ENCODE measurements around the gene PCP2.

The PCP2 gene

DNA sequence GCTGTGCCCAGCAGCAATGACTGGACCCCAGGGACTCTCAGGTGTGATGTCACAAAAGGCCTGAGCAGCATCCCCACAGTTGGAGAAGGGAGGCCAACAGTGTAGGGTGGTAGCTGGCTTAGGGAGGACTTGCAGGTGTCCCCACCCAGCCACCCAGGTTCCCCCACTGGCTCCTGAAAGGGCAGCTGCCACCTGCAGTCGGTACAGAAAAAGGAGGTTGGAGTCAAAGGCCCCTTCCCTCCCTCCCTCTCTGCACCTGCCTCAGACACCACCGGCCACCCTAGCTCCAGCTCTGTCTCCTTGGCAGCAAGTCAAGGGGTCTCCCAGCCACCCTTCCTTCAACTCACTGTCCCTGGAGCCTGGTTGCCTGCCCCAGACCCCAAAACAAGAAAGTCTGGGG lies at the start of gene PCP2:
Gene PCP2, minus strand, starts transcription at position 22 of the 400 bp plus-strand sequence. CDS start 262 bp downstream, outside the sequence.
- DNase-seq (ENCODE audit: low read depth): no peak

DNA sequence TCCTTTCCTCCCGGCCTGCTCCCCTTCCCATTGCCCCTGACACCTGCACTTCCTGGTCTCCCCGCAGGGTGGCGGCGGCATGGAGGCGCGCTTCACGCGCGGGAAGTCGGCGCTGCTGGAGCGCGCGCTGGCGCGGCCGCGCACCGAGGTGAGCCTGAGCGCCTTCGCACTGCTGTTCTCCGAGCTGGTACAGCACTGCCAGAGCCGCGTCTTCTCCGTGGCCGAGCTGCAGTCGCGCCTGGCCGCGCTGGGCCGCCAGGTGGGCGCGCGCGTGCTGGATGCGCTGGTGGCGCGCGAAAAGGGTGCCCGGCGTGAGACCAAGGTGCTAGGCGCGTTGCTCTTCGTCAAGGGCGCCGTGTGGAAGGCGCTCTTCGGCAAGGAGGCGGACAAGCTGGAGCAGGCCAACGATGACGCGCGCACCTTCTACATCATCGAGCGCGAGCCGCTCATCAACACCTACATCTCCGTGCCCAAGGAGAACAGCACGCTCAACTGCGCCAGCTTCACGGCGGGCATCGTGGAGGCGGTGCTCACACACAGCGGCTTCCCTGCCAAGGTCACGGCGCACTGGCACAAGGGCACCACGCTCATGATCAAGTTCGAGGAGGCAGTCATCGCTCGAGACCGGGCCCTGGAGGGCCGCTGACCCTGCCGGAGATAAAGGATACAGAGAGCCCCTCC lies 48.8 kb upstream of the PCP2 start:
- DNase-seq (ENCODE audit: low read depth): no peak

DNA sequence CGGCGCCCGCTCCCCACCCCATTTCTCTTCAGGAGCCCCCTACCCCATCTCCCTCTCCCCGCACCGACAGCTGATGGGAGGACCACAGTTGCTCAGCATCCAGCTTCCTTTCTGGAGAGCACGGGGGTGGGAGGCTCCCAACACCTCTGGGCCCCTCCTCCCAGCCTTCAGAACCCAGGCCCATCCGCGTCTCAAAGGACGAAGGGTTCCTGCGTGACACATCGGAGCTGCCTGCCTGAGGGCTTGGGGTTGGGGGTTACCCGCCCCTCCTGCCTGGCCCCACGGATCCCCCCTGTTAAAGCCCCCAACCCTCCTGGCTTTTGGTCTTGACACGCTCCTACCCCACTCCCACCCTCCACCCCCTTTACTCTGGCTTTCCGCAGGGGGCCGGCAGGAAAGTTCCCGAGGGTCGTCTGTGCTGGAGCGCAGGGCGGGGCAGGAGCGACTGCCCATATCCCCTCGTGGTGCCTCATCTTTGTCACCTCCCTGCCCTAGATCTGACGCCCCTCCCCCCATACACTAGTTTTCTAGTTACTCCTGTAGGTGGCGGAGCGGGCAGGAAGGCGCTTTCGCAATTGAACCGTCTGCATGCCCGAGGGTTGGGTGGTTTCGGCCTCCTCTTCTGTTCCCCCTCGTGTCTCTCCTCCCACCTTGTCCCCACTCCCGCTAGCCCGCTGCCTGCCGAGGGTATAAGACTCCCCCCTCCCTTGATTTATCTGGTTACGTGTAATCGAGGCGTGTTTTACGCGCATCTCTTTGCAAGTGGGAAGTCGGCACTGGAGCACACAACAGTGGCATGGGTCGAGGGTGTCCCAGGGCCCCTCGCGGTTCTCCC lies 48.0 kb upstream of the PCP2 start:
- peak; percentile 62 for DNase-seq (ENCODE audit: low read depth)

DNA sequence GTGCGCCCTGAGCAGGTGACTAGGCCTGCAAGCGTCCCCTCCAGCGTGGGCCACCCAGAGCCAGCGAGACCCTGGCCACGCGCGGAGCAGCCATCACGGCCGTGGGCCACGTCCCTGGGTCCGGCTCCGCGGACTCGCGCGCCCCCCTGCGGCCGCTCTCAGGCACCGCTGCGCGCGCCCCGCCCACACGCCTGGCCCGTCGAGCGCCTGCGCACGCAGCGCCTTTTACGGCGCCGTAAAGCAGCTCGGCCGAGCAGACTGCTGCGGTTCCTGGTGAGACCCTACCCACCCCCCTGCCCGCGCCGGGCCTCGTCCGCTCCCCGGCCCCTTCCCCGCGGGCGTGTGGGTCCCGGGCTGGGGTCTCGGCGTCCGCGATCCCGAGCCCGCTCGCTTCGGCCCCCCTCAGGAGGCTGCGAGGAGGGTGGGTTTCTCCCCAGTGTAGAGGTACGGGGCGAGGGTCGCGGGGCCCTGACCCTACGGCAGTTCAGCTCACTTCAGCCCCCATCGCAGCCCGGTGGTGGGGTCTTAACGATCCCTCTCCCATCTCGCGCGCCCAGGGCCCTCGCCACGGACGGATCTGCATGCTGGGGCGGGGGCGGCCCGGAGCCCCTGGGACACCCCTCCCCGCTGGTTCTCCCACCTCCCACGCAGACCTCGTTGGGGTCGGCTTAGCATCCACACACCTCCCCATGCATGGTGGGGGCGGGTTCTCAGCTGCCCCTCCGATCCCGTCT lies 47.3 kb upstream of the PCP2 start, which contains the start of gene TRAPPC5:
Gene TRAPPC5, plus strand, starts transcription at position 228 of the 734 bp plus-strand sequence. CDS start 1,421 bp downstream, outside the sequence.
- DNase-seq (ENCODE audit: low read depth): peak; percentile 84

GRCh38 chr19:7679771-7680605 lies 46.5 kb upstream of the PCP2 start:
- no peak for DNase-seq (ENCODE audit: low read depth)

GRCh38 chr19:7678971-7679751 lies 45.6 kb upstream of the PCP2 start:
- peak; percentile 41 for DNase-seq (ENCODE audit: low read depth)

GRCh38 chr19:7677669-7678311 lies 44.3 kb upstream of the PCP2 start:
- DNase-seq (ENCODE audit: low read depth): no peak

GRCh38 chr19:7676854-7677253 lies 43.3 kb upstream of the PCP2 start, which contains the start of gene MCEMP1:
Gene MCEMP1, plus strand, starts transcription at chr19:7677090. Its CDS starts 31 bp downstream, at chr19:7677121.
- no peak for DNase-seq (ENCODE audit: low read depth)

- no peak for DNase-seq (ENCODE audit: low read depth)
These were observed 42.9 kb upstream of the PCP2 start for GRCh38 chr19:7676376-7676775.

DNA sequence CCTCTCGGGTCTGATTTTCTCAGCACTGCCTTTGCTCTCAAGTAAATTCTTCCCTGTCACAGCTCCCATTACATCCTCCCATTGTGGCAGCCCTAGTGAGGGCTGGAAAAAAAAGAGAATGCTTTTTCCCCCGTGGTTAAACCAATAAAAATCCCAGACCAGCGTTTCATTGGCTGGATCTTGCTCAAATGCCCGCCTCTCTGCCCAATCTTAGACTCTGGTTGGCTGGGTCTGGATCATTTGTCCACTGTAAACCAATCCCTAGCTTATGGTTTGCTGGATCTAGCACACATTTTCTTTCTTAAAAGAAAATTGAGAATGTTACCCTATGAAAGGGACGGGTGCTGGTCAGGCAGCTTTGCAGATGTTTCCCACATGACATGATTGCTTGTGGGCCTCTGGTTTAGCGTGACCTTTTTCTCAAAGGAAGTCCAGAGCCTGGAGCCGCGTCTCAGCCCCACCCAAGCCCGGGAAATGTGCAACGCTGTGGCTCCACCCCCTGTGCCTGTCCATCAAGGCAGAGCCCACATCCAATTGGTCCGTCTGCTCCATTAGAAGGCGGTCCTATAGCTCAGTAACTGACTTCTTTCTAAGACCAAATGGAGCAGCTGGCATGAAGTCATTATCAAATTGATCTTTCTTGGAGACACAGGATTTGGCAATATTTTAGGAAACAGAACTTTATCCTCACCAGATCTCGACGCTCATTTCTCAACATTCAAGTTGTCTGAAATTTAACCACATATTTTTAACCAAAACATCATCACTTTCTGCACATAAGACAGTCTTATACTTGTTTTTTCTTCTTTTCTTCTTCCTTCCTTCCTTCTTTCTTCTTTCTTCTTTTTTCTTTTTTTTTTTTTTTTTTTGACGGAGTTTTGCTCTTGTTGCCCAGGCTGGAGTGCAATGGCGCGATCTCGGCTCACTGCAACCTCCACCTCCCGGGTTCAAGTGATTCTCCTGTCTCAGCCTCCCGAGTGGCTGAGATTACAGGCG lies 40.8 kb upstream of the PCP2 start:
- DNase-seq (ENCODE audit: low read depth): no peak

DNA sequence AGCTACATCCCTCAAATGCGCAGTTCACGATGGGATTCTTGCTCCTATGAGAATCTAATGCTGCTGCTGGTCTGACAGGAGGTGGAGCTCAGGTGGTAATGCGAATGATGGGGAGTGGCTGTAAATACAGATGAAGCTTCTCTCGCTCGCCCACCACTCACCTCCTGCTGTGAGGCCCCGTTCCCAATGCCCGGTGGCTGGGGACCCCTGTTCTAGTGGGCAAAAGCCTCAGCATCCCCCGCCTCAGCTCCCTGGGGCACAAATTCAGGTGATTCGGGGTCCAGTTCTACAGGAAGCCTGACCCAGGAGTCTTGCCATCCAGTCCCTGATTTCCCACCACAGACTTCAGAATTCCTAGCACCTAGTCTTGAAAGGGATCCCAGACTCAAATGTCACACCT lies 39.0 kb upstream of the PCP2 start:
- no peak for DNase-seq (ENCODE audit: low read depth)

- no peak for DNase-seq (ENCODE audit: low read depth)
These were observed 37.3 kb upstream of the PCP2 start for GRCh38 chr19:7670790-7671189.

DNA sequence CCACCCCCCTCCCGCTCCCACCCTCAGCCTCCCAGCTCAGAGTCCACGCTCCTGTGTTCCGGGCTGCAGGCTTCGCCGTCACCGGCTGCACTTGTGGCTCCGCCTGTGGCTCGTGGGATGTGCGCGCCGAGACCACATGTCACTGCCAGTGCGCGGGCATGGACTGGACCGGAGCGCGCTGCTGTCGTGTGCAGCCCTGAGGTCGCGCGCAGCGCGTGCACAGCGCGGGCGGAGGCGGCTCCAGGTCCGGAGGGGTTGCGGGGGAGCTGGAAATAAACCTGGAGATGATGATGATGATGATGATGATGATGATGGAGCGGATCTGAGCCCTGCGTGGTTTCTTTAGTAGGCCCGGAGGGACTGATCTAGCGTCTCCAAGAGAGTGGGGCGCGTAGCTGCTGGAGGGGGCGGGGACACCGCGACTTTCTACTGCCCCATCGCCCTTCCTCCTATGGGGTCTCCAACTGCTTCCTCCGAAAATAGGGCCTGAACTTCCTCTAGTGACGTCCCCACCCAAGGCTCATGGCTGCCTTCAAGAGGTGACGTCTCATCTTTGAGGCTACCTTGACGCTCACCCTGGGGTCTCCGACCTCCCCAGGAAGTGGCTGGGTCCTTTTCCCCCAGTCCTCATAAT lies 36.7 kb upstream of the PCP2 start:
- DNase-seq (ENCODE audit: low read depth): no peak

- no peak for DNase-seq (ENCODE audit: low read depth)
These were observed 36.1 kb upstream of the PCP2 start for GRCh38 chr19:7669641-7670040.

- no peak for DNase-seq (ENCODE audit: low read depth)
These were observed 35.3 kb upstream of the PCP2 start, which contains the start of gene RETN for GRCh38 chr19:7668842-7669241. Gene RETN, plus strand, starts transcription at chr19:7669049. Its CDS starts 278 bp downstream, at chr19:7669327.

- no peak for DNase-seq (ENCODE audit: low read depth)
These were observed 31.6 kb upstream of the PCP2 start for GRCh38 chr19:7665076-7665475.

GRCh38 chr19:7663706-7664105 lies 30.2 kb upstream of the PCP2 start:
- DNase-seq (ENCODE audit: low read depth): no peak

DNA sequence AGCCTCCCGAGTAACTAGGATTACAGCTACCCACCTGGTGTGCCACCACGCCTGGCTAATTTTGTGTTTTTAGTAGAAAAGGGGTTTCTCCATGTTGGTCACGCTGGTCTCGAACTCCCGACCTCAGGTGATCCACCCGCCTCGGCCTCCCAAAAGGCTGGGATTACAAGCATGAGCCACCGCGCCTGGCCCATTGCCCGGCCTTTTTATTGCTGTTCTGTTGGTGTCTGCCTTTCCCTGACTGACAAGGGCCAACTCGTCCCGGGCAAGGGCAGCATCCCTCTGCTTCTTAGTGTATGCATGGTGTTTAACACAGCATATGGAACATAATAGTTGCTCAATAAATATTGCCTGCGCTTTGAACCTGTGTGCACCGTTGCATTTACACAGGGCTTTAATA lies 29.1 kb upstream of the PCP2 start:
- DNase-seq (ENCODE audit: low read depth): no peak
